Lung (tissue), 12 donors: ENCODE results near the gene UBQLN4. TPM values are rescaled to one million over a fixed set of nuclear protein-coding genes. Genes with fewer than 3 reads are reported as not detected.

Experiments
- ATAC-seq: fragments of 200-7000 bp; cut with Tn5 transposase; one replicate; pipeline ENCODE4 v1.9.1; 2020; ENCODE audit warnings: moderate number of reproducible peaks; ENCODE audit not compliant: insufficient read depth, low FRiP score
- DNase-seq, 3 donors: peaks; one replicate each; pipeline ENCODE4 v3.0.0-alpha.2; 2013 to 2017
- H3K27ac ChIP-seq, 2 donors: one replicate each; pipeline ENCODE4 v1.5.1; 2013; ENCODE audit warnings: mild to moderate bottlenecking in 2 of 2, moderate library complexity in 2 of 2, control low read depth in 1 of 2, inconsistent platforms in 1 of 2, low read depth in 1 of 2, low read length in 1 of 2
- H3K27me3 ChIP-seq, 3 donors: one replicate each; pipeline ENCODE4 v1.5.1; 2013; ENCODE audit warnings: low read length in 2 of 3; ENCODE audit not compliant: control insufficient read depth in 3 of 3, insufficient read depth in 3 of 3
- H3K36me3 ChIP-seq, 4 donors: one replicate each; pipeline ENCODE4 v1.5.1; 2013; ENCODE audit warnings: low read length in 4 of 4, mild to moderate bottlenecking in 1 of 4, moderate library complexity in 1 of 4; ENCODE audit not compliant: control insufficient read depth in 4 of 4, insufficient read depth in 4 of 4
- H3K4me1 ChIP-seq, 5 donors: one replicate each; pipeline ENCODE4 v1.5.1; 2013; ENCODE audit warnings: low read length in 5 of 5, mild to moderate bottlenecking in 2 of 5, moderate library complexity in 1 of 5; ENCODE audit not compliant: control insufficient read depth in 5 of 5, insufficient read depth in 5 of 5
- H3K4me3 ChIP-seq: one replicate; pipeline ENCODE4 v1.5.1; 2013; ENCODE audit warnings: mild to moderate bottlenecking, control low read depth, moderate library complexity
- H3K9ac ChIP-seq, 2 donors: one replicate each; pipeline ENCODE4 v1.5.1; 2013; ENCODE audit warnings: low read length in 2 of 2, control low read depth in 1 of 2; ENCODE audit not compliant: insufficient read depth in 1 of 2
- H3K9me3 ChIP-seq, 4 donors: one replicate each; pipeline ENCODE4 v1.5.1; 2013; ENCODE audit warnings: low read length in 3 of 4, mild to moderate bottlenecking in 1 of 4, moderate library complexity in 1 of 4; ENCODE audit not compliant: control insufficient read depth in 4 of 4, insufficient read depth in 3 of 4
- WGBS, 2 donors: extraction: QIAGEN DNeasy Blood & Tissue Kit; methylation state at CpG; one replicate each; pipeline ENCODE4 v1.1.7; 2013; 5-methylcytosine and 5-hydroxymethylcytosine counted together
- polyA plus RNA-seq, 2 donors: library from polyadenylated mRNA; stranded (reverse); fragments of 200-250 nt; gene quantifications; one replicate each; pipeline ENCODE4 v1.2.1, GENCODE V29; 2013
- total RNA-seq, 2 donors: library from RNA; depleted of rRNA in 1 of 2; stranded (reverse); fragments of >200 nt in 1 of 2; gene quantifications; one replicate each; pipeline ENCODE4 v1.2.1, GENCODE V29; 2014 to 2021
- TF ChIP-seq, protein P1 (sequence below): IDR thresholded peaks from 2 replicates; pipeline ENCODE4 v1.5.1; 2012; ENCODE audit warnings: mild to moderate bottlenecking; ENCODE audit errors: control extremely low read depth, extremely low read depth
- donor health status: control.
- donor health status: control.
- donor health status: Bipolar disorder and iron deficiency.
- donor health status: healthy.
- donor health status: DM: yes; HTN: yes; CAD: no.

The UBQLN4 gene
- total and polyA plus RNA-seq, 4 donors = 16.2 to 27.2 (median 22.9) TPM

DNA sequence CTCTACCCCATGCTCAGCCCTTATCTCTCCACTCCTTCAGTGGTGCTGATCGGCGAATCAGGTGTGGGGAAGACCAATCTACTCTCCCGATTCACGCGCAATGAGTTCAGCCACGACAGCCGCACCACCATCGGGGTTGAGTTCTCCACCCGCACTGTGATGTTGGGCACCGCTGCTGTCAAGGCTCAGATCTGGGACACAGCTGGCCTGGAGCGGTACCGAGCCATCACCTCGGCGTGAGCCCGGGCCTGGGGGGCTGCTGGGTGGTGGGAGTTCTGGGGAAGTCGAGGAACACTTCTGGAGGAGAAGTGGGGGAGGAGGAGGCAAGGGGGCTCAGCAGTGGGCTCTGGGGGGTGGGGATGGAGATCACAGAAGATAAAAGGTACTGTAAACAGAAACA lies 12.3 kb upstream of the UBQLN4 start:
- Histone ChIP-seq H3K36me3 (no peaks in the 10 kb centered on the region), H3K9ac (no peak overlapping the region), H3K27me3 (no peaks in the 10 kb centered on the region), H3K27ac (no peak overlapping the region), H3K9me3 (no peaks in the 10 kb centered on the region), H3K4me1 (peaks cover 0 to 11% (median 0%) of the 10 kb centered on the region in 5 donors), H3K4me3 (no peak overlapping the region)
- TF ChIP-seq, protein P1, sequence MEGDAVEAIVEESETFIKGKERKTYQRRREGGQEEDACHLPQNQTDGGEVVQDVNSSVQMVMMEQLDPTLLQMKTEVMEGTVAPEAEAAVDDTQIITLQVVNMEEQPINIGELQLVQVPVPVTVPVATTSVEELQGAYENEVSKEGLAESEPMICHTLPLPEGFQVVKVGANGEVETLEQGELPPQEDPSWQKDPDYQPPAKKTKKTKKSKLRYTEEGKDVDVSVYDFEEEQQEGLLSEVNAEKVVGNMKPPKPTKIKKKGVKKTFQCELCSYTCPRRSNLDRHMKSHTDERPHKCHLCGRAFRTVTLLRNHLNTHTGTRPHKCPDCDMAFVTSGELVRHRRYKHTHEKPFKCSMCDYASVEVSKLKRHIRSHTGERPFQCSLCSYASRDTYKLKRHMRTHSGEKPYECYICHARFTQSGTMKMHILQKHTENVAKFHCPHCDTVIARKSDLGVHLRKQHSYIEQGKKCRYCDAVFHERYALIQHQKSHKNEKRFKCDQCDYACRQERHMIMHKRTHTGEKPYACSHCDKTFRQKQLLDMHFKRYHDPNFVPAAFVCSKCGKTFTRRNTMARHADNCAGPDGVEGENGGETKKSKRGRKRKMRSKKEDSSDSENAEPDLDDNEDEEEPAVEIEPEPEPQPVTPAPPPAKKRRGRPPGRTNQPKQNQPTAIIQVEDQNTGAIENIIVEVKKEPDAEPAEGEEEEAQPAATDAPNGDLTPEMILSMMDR = no peak
- ATAC-seq = no peak
- WGBS, 2 donors = 77 to 81% methylated on average over 16 of the region's 16 CpGs
- DNase-seq = no peak

DNA sequence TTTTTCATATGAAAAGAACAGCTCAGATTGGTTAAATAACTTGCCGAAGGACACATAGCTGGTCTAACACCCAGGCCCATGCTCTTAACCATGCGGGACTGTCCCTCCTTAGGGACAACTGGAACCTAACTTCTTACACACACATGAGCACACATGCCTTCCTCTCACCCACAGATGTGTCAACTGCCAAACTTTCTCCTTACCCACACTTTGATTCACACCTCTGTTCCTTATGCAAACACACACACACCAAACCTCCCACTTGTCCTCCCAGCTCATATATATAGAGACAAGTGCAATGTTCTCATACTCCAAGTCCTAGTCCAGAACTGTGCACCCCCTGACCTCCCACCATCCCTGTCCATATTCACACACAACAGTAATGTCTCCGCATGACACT lies 11.6 kb upstream of the UBQLN4 start:
- TF ChIP-seq, protein P1 = no peak
- no peak for DNase-seq

DNA sequence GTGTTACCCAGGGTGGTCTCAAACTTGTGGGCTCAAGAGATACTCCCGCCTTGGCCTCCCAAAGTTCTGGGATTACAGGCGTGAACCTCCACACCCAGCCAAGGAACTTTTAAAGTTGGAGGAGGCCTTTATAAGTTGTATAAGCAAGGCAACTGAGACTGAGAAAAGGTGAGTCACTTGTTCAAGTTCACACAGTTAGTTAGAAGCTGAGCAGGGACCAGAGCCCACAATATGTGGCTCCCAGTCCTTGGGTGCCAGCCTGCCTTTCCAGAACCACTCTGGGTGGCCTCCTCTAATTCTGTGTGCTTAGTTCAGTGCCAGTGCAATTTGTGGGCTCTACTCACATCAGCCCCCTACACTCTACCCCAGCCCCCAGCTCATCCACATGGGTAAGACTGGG lies 11.0 kb upstream of the UBQLN4 start:
- 96 to 97% methylated on average over 2 of the region's 2 CpGs for WGBS, 2 donors
- Histone ChIP-seq H3K4me3 (no peak overlapping the region), H3K9ac (no peak overlapping the region), H3K27me3 (no peaks in the 10 kb centered on the region), H3K4me1 (peaks cover 0 to 6% (median 0%) of the 10 kb centered on the region in 5 donors), H3K9me3 (no peaks in the 10 kb centered on the region), H3K36me3 (no peaks in the 10 kb centered on the region), H3K27ac (no peak overlapping the region)
- TF ChIP-seq, protein P1 = no peak
- DNase-seq (no peak), ATAC-seq (no peak)

More for the DNA sequence above, 11.6 kb upstream of the UBQLN4 start:
- no peak overlapping the region for H3K4me3 ChIP-seq
- H3K27me3 ChIP-seq = no peaks in the 10 kb centered on the region
- peaks cover 0 to 10% (median 0%) of the 10 kb centered on the region in 5 donors for H3K4me1 ChIP-seq
- ATAC-seq = no peak
- 85 to 92% methylated on average over 3 of the region's 3 CpGs for WGBS, 2 donors
- no peak overlapping the region for H3K27ac ChIP-seq
- no peaks in the 10 kb centered on the region for H3K36me3 ChIP-seq
- H3K9me3 ChIP-seq = no peaks in the 10 kb centered on the region
- no peak overlapping the region for H3K9ac ChIP-seq

DNA sequence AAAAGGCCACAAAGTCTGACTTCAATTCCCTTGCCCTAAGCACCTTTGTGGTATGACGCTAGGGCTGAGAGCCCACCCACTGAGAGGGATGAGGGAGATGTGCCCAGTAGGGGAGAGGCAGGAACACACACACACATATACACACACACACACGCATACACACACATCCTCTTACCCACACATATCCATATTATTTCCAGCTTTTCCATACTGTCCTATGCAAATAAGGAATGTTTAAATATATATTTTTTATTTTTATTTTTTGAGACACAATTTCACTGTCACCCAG lies 10.3 kb upstream of the UBQLN4 start:
- H3K27ac ChIP-seq = no peak overlapping the region
- WGBS, 2 donors = 66 to 90% methylated on average over 2 of the region's 2 CpGs
- no peak overlapping the region for H3K4me3 ChIP-seq

More for the DNA sequence above, 10.3 kb upstream of the UBQLN4 start:
- H3K9me3 ChIP-seq = no peaks in the 10 kb centered on the region
- no peaks in the 10 kb centered on the region for H3K36me3 ChIP-seq
- no peak overlapping the region for H3K9ac ChIP-seq
- peaks cover 0 to 6% (median 0%) of the 10 kb centered on the region in 5 donors for H3K4me1 ChIP-seq
- ATAC-seq (no peak), DNase-seq (no peak)
- no peaks in the 10 kb centered on the region for H3K27me3 ChIP-seq
- TF ChIP-seq, protein P1 = no peak
